SH-SY5Y (cell line): ENCODE data around the gene ARHGAP21.

ENCODE experiments used
- GATA2 ChIP-seq: IDR thresholded peaks from 2 replicates; pipeline ENCODE4 v1.6.1; 2011; ENCODE audit warnings: mild to moderate bottlenecking, low read depth, low read length
- GATA3 ChIP-seq: IDR thresholded peaks from 2 replicates; pipeline ENCODE4 v1.6.1; 2011; ENCODE audit warnings: low read depth, mild to moderate bottlenecking, low read length, moderate library complexity

- TF ChIP-seq GATA3: no peak
- no peak for TF ChIP-seq GATA2
These were observed 100.3 kb downstream of the ARHGAP21 start for GRCh38 chr10:24623383-24623782.
